Spleen (tissue), 11 donors: ENCODE results near the gene SLC45A3. TPM values are rescaled to one million over a fixed set of nuclear protein-coding genes. Genes with fewer than 3 reads are reported as not detected.

Experiments used
- DNase-seq: peaks from one replicate; pipeline ENCODE4 v3.0.0-alpha.2; 2020
- H3K27ac ChIP-seq, 8 donors: fragments of 200-600 bp; sonication (generic) in 7 of 8; 1 replicate in 4 of 8; 2 replicates in 4 of 8; pipeline versions ENCODE4 v1.5.0 to v1.8.0; 2016 to 2021; ENCODE audit warnings: inconsistent platforms in 4 of 8, mild to moderate bottlenecking in 4 of 8, moderate library complexity in 1 of 8
- H3K27me3 ChIP-seq, 7 donors: fragments of 200-600 bp; sonication (generic) in 6 of 7; replicated peaks in 1 of 7; 1 replicate in 4 of 7; 2 replicates in 3 of 7; pipeline versions ENCODE4 v1.5.0 to v1.8.0; 2016 to 2021; ENCODE audit warnings: inconsistent platforms in 3 of 7, mild to moderate bottlenecking in 1 of 7
- H3K36me3 ChIP-seq, 6 donors: fragments of 200-600 bp; sonication (generic) in 5 of 6; 1 replicate in 4 of 6; 2 replicates in 2 of 6; pipeline versions ENCODE4 v1.5.0 to v1.8.0; 2016 to 2021; ENCODE audit warnings: inconsistent platforms in 2 of 6
- H3K4me1 ChIP-seq, 6 donors: fragments of 200-600 bp; sonication (generic) in 5 of 6; 1 replicate in 3 of 6; 2 replicates in 3 of 6; pipeline versions ENCODE4 v1.5.0 to v1.8.0; 2016 to 2021; ENCODE audit warnings: inconsistent platforms in 3 of 6
- H3K4me3 ChIP-seq, 8 donors: fragments of 200-600 bp; sonication (generic) in 7 of 8; 1 replicate in 4 of 8; 2 replicates in 4 of 8; pipeline versions ENCODE4 v1.5.0 to v1.8.0; 2016 to 2021; ENCODE audit warnings: inconsistent platforms in 4 of 8, mild to moderate bottlenecking in 4 of 8, moderate library complexity in 2 of 8
- H3K9me3 ChIP-seq, 8 donors: fragments of 200-600 bp; sonication (generic) in 7 of 8; 1 replicate in 4 of 8; 2 replicates in 4 of 8; pipeline versions ENCODE4 v1.5.0 to v1.8.0; 2016 to 2021; ENCODE audit warnings: inconsistent platforms in 4 of 8
- POLR2A ChIP-seq, 3 donors: fragments of 450-650 bp; IDR thresholded peaks; one replicate each; pipeline ENCODE4 v1.5.1; 2017; ENCODE audit warnings: antibody characterized with exemption in 3 of 3, mild to moderate bottlenecking in 1 of 3
- POLR2AphosphoS5 ChIP-seq, 3 donors: sonication (generic); formaldehyde crosslinking; IDR thresholded peaks; one replicate each; pipeline ENCODE4 v1.5.1; 2017; ENCODE audit warnings: antibody characterized with exemption in 3 of 3
- WGBS, 5 donors: extraction: QIAGEN DNeasy Blood & Tissue Kit in 3 of 5; methylation state at CpG; one replicate each; pipeline versions ENCODE4 v1.1.5 to v1.1.7; 2013 to 2018; 5-methylcytosine and 5-hydroxymethylcytosine counted together
- intact Hi-C: fragments of 100-400 bp; cut with DNase I; formaldehyde crosslinking; loops from one replicate; pipeline ENCODE4 v1.15.0; 2023; ENCODE audit warnings: low total_unique reads
- polyA plus RNA-seq, 3 donors: library from polyadenylated mRNA; stranded (reverse); fragments of 200-250 nt; gene quantifications; one replicate each; pipeline ENCODE4 v1.2.1, GENCODE V29; 2013
- total RNA-seq, 7 donors: library from RNA; depleted of rRNA in 3 of 7; stranded (reverse); fragments of >200 nt in 3 of 7; fragmentation: NEBNext Ultra II Directional in 4 of 7; extraction: Animal tissue kit (Norgen Biotek cat#: 25700) in 4 of 7; gene quantifications; one replicate each; pipeline versions ENCODE4 v1.1.0 to v1.2.1, GENCODE V29; 2016 to 2021
- TF ChIP-seq, protein P1 (sequence below), 11 experiments: fragments of 200-600 bp in 7 of 11; fragments of 450-650 bp in 4 of 11; sonication (generic) in 4 of 11; IDR thresholded peaks in 8 of 11; conservative IDR thresholded peaks in 3 of 11; 1 replicate in 7 of 11; 2 replicates in 4 of 11; pipeline versions ENCODE4 v1.4.0 to v1.8.0; 2016 to 2021; ENCODE audit warnings: antibody characterized with exemption in 11 of 11, inconsistent platforms in 4 of 11, mild to moderate bottlenecking in 1 of 11
- donor health status: healthy with polysubstance abuse.
- donor health status: DM: no; HTN: no; CAD: no; lungs with moderate emphysema.
- donor health status: DM: no; HTN: no; CAD: no.
- donor health status: Bipolar disorder and iron deficiency.
- donor health status: healthy.
- donor health status: DM: no; HTN: no; CAD: no.
- donor health status: DM: yes; HTN: yes; CAD: no.

SLC45A3 gene
- total and polyA plus RNA-seq, 10 donors: 16.8 to 43.7 (median 31.5) TPM

DNA sequence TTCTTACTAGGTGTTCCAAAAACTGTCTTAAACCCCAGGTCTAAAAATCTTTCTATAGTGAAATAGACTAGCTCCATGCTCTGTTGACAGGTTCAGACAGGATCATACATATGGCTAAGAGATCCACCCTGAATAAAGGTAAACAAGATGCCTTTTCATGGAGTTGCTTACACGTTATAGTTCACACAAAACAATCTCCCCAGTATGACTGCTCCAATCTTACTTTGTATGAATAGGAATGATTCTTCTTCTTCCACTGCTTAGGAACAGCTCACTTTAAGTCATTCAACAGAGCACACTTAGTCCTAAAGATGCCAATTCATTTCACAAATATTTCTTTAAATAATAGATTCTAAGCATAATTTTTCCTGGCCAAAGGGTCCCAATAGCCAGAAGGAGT is 64.5 kb downstream of the SLC45A3 start:
- H3K9me3 ChIP-seq: no peaks in the 10 kb centered on the region
- H3K27me3 ChIP-seq: no peaks in the 10 kb centered on the region
- H3K4me1 ChIP-seq: peaks cover 0 to 46% (median 8%) of the 10 kb centered on the region in 6 donors
- no peak for DNase-seq
- no peak overlapping the region for H3K27ac ChIP-seq
- 78 to 85% (median 79%) methylated on average over 1 of the region's 1 CpG for WGBS, 5 donors
- peaks cover 3 to 100% (median 76%) of the 10 kb centered on the region in 6 donors for H3K36me3 ChIP-seq
- no peak overlapping the region for H3K4me3 ChIP-seq
- intact Hi-C loops: no loop called here
- TF ChIP-seq POLR2A (IDR thresholded peaks at IDR 0.05): no peak
- TF ChIP-seq, protein P1, sequence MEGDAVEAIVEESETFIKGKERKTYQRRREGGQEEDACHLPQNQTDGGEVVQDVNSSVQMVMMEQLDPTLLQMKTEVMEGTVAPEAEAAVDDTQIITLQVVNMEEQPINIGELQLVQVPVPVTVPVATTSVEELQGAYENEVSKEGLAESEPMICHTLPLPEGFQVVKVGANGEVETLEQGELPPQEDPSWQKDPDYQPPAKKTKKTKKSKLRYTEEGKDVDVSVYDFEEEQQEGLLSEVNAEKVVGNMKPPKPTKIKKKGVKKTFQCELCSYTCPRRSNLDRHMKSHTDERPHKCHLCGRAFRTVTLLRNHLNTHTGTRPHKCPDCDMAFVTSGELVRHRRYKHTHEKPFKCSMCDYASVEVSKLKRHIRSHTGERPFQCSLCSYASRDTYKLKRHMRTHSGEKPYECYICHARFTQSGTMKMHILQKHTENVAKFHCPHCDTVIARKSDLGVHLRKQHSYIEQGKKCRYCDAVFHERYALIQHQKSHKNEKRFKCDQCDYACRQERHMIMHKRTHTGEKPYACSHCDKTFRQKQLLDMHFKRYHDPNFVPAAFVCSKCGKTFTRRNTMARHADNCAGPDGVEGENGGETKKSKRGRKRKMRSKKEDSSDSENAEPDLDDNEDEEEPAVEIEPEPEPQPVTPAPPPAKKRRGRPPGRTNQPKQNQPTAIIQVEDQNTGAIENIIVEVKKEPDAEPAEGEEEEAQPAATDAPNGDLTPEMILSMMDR (IDR thresholded peaks at IDR 0.05 in 8 of 11, conservative IDR thresholded peaks at IDR 0.05 in 3 of 11): no peak
- no peak for TF ChIP-seq POLR2AphosphoS5 (IDR thresholded peaks at IDR 0.05)

DNA sequence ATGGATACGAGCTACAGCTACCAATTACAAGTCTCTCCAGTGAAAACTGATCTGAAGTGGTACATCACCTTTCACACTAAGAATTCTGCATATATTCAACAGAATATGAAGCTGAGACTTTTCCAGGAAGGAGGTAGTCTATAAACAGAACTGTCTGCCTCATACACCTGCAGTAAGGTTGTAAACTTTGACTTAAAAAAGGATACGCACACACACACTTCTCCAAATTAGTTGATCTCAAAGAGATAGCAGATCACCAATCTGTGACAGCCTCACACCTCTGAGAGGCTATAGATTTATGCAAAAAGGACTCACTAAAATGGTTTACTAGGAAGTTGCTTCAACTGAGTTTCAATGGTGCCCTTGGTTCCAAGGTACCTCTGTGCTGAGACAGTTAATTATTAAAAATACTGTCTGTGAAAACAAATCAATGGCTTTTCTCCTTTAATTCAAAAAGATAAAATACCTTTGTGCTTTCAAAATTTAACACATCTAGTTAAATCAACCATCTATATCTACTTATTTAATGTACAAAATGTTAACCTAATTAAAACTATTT is 66.4 kb downstream of the SLC45A3 start:
- peaks cover 3 to 99% (median 65%) of the 10 kb centered on the region in 6 donors for H3K36me3 ChIP-seq
- DNase-seq: no peak
- WGBS, 5 donors: 74 to 93% (median 86%) methylated on average over 2 of the region's 2 CpGs
- H3K4me3 ChIP-seq: no peak overlapping the region
- TF ChIP-seq POLR2AphosphoS5 (IDR thresholded peaks at IDR 0.05): no peak
- TF ChIP-seq, protein P1 (IDR thresholded peaks at IDR 0.05 in 8 of 11, conservative IDR thresholded peaks at IDR 0.05 in 3 of 11): no peak
- TF ChIP-seq POLR2A (IDR thresholded peaks at IDR 0.05): no peak
- no peaks in the 10 kb centered on the region for H3K27me3 ChIP-seq
- H3K9me3 ChIP-seq: no peaks in the 10 kb centered on the region
- peaks cover 0 to 57% (median 13%) of the 10 kb centered on the region in 6 donors for H3K4me1 ChIP-seq
- intact Hi-C loops: no loop called here
- H3K27ac ChIP-seq: no peak overlapping the region

DNA sequence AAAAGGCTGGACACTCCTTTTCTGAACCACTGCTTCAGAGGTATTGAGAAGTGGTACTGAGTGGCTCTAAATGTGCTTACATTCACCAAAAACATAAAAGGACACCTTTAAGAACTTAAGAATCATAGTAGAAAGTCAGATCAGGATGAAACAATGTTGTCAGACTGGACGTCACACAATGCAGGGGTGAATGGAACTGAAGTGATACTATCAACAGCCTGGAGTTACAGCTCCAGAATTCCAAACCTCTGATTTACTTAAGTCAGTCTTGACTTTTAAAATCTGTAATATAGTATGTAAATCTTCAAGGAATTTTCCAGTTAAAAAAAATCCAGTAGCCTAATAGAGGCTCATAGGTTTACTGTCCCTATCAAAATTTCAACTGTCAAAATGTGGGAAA is 67.8 kb downstream of the SLC45A3 start:
- 90 to 97% (median 94%) methylated on average over 1 of the region's 1 CpG for WGBS, 5 donors
- H3K4me3 ChIP-seq: no peak overlapping the region
- TF ChIP-seq POLR2AphosphoS5 (IDR thresholded peaks at IDR 0.05) (no peak), POLR2A (IDR thresholded peaks at IDR 0.05) (no peak)
- TF ChIP-seq, protein P1 (IDR thresholded peaks at IDR 0.05 in 8 of 11, conservative IDR thresholded peaks at IDR 0.05 in 3 of 11): no peak
- H3K36me3 ChIP-seq: peaks cover 3 to 99% (median 53%) of the 10 kb centered on the region in 6 donors
- no peaks in the 10 kb centered on the region for H3K9me3 ChIP-seq
- peaks cover 0 to 54% (median 13%) of the 10 kb centered on the region in 6 donors for H3K4me1 ChIP-seq
- intact Hi-C loops: no loop called here
- no peak overlapping the region for H3K27ac ChIP-seq
- no peak for DNase-seq
- H3K27me3 ChIP-seq: no peaks in the 10 kb centered on the region

DNA sequence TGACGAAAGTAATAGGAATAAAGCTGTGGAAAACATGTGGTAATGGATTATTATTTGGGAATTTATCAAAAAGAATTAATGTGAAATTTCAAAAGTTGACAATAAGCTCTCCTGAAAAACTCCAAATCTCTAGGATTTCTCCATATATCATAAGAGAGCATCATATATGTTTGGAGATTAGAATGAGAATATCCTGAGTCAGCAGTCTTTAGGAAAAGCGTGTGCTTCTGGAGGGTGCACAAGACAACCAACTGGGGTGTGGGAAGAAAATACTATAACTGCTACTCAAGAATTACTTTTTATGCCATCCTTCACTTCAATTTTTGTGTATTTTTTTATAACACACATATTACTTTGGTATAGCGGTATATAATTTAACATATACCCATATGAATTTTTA is 68.2 kb downstream of the SLC45A3 start:
- intact Hi-C loops: no loop called here
- H3K36me3 ChIP-seq: peaks cover 3 to 99% (median 48%) of the 10 kb centered on the region in 6 donors
- 94 to 99% (median 95%) methylated on average over 3 of the region's 3 CpGs for WGBS, 5 donors
- no peak for DNase-seq
- H3K4me1 ChIP-seq: peaks cover 0 to 54% (median 13%) of the 10 kb centered on the region in 6 donors
- no peak overlapping the region for H3K27ac ChIP-seq
- no peaks in the 10 kb centered on the region for H3K27me3 ChIP-seq
- no peaks in the 10 kb centered on the region for H3K9me3 ChIP-seq
- TF ChIP-seq POLR2A (IDR thresholded peaks at IDR 0.05): no peak
- TF ChIP-seq, protein P1 (IDR thresholded peaks at IDR 0.05 in 8 of 11, conservative IDR thresholded peaks at IDR 0.05 in 3 of 11): no peak
- no peak for TF ChIP-seq POLR2AphosphoS5 (IDR thresholded peaks at IDR 0.05)
- no peak overlapping the region for H3K4me3 ChIP-seq
